ENCODE results near the gene THADA. TPM values are rescaled to one million over a fixed set of nuclear protein-coding genes. Genes with fewer than 3 reads are reported as not detected.

The THADA gene
- total RNA-seq, 1 experiment from 2014 or later: 20.1 TPM

DNA sequence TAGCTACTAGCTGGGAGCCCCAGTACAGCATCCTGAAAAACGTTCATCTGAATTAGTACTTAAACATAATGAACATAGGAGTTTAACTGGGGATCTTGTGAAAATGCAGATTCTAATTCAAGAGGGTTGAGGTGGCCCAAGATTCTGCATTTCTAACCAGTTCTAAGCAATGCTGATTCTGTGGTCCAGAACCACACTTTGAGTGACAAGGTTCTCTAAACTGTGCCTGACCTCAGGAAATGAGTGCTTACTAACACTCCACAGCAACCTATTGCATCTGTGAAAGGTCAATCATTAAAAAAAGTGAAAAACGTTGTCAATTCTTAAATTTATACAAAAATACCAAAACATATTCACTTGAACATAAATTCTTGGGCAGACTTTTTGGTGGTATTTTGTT, 212.3 kb downstream of the THADA start:
- Histone ChIP-seq H3K4me1 (ENCODE audit: insufficient read depth, low read length) (no peaks in the 10 kb centered on the region), H3K4ac (ENCODE audit: low read depth, low read length) (no peak overlapping the region), H3K14ac (ENCODE audit: insufficient read depth, low read length) (no peak overlapping the region), H3K18ac (ENCODE audit: insufficient read length, low read depth, low read length) (no peak overlapping the region), H4K91ac (ENCODE audit: insufficient read length, low read depth, low read length) (no peak overlapping the region), H4K20me1 (ENCODE audit: control insufficient read depth, insufficient read depth, insufficient read length) (no peaks in the 10 kb centered on the region), H3K27me3 (ENCODE audit: insufficient read depth, low read length) (no peaks in the 10 kb centered on the region), H2BK12ac (ENCODE audit: insufficient read length, low read depth, low read length) (no peak overlapping the region), H3K23me2 (ENCODE audit: insufficient read length, low read depth, low read length, poor library complexity, severe bottlenecking) (no peaks in the 10 kb centered on the region), H4K8ac (replicated peaks; ENCODE audit: insufficient read length, low read depth, low read length) (no peak overlapping the region), H2BK120ac (ENCODE audit: low read depth, low read length, poor library complexity, severe bottlenecking) (no peak overlapping the region), H2AK5ac (ENCODE audit: insufficient read length, low read length) (no peak overlapping the region), H2AFZ (ENCODE audit: low read length) (no peak overlapping the region), H3T11ph (ENCODE audit: low read length) (no peak overlapping the region), H4K5ac (ENCODE audit: insufficient read length, low read depth, low read length) (no peak overlapping the region), H3K79me1 (ENCODE audit: insufficient read depth, low read depth, low read length, poor library complexity, severe bottlenecking) (no peaks in the 10 kb centered on the region), H2BK15ac (ENCODE audit: low read depth, low read length) (no peak overlapping the region), H2BK5ac (ENCODE audit: insufficient read length, low read length) (no peak overlapping the region), H3K4me2 (ENCODE audit: insufficient read depth, insufficient read length, low read length) (no peak overlapping the region), H3K79me2 (ENCODE audit: insufficient read depth, low read length) (no peaks in the 10 kb centered on the region), H3K23ac (ENCODE audit: insufficient read length, low read depth, low read length) (no peak overlapping the region), H2BK20ac (ENCODE audit: low read depth, low read length, poor library complexity, severe bottlenecking) (no peak overlapping the region), H3K27ac (ENCODE audit: insufficient read length, low read depth, low read length) (no peak overlapping the region), H3K9ac (ENCODE audit: extremely low read depth, insufficient read length, low read length) (no peak overlapping the region), H3K56ac (ENCODE audit: insufficient read length, low read depth, low read length) (no peak overlapping the region), H3K9me3 (ENCODE audit: control insufficient read depth, low read depth, low read length) (no peaks in the 10 kb centered on the region)
- Mint-ChIP-seq H3K4me1 (no peaks in the 10 kb centered on the region), H3K9me3 (no peaks in the 10 kb centered on the region), H3K4me3 (no peak overlapping the region), H3K27ac (no peak overlapping the region), H3K27me3 (ENCODE audit: low read depth) (no peaks in the 10 kb centered on the region), H3K36me3 (ENCODE audit: insufficient read depth in 1 of 3, low read depth in 3 of 3) (no peaks in the 10 kb centered on the region)
- no peak for DNase-seq
- WGBS (ENCODE audit: extremely low coverage, insufficient read length, low lambda C conversion rate): no CpG with 5 or more reads among the region's 2 CpGs
- TF ChIP-seq, protein P1, sequence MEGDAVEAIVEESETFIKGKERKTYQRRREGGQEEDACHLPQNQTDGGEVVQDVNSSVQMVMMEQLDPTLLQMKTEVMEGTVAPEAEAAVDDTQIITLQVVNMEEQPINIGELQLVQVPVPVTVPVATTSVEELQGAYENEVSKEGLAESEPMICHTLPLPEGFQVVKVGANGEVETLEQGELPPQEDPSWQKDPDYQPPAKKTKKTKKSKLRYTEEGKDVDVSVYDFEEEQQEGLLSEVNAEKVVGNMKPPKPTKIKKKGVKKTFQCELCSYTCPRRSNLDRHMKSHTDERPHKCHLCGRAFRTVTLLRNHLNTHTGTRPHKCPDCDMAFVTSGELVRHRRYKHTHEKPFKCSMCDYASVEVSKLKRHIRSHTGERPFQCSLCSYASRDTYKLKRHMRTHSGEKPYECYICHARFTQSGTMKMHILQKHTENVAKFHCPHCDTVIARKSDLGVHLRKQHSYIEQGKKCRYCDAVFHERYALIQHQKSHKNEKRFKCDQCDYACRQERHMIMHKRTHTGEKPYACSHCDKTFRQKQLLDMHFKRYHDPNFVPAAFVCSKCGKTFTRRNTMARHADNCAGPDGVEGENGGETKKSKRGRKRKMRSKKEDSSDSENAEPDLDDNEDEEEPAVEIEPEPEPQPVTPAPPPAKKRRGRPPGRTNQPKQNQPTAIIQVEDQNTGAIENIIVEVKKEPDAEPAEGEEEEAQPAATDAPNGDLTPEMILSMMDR (conservative IDR thresholded peaks at IDR 0.05): no peak

Data from H9 (cell line).